GM18498 (cell line): Measurements from ENCODE around the gene XXYLT1.
"Not testable (repeated sequence)": the region's sequence is repeated elsewhere in the genome, so short reads cannot be mapped to it uniquely, and the experiment has no call there.

Source experiments
- ATAC-seq: cut with Tn5 transposase; IDR thresholded peaks from one replicate; pipeline ENCODE4 v1.9.1; 2021; ENCODE audit warnings: mild to moderate bottlenecking, moderate library complexity; ENCODE audit not compliant: unreplicated experiment

The XXYLT1 gene

DNA sequence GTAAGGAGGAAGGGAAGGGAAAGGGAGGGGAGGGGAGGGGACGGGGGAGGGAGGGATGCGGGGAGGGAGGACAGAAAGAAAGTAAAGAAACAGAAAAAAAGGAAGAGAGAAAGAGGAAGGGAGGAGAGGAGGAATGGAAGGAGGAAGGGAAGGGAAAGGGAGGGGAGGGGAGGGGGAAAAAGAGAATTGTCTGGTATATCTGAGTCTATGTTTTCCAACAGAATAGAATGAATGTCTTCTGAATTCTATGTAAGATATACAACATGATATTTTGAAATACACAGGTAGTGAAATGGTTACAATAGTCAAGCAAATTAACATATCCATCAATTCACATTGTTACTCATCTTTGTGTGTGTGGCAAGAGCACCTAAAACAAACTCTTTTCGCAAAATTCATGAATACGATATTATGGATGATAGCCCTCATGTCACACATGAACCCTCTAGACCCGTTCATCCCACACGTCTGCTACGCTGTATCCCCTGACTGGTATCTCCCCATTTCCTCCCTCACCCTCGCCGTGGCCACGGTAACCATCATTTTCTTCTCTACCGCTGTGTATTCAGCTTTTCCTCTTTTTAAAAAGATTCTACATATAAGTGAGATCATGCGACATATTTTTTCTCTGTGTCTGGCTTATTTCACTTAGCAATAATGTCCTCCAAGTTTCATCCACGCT lies 168.9 kb downstream of the XXYLT1 start:
- no peak for ATAC-seq

DNA sequence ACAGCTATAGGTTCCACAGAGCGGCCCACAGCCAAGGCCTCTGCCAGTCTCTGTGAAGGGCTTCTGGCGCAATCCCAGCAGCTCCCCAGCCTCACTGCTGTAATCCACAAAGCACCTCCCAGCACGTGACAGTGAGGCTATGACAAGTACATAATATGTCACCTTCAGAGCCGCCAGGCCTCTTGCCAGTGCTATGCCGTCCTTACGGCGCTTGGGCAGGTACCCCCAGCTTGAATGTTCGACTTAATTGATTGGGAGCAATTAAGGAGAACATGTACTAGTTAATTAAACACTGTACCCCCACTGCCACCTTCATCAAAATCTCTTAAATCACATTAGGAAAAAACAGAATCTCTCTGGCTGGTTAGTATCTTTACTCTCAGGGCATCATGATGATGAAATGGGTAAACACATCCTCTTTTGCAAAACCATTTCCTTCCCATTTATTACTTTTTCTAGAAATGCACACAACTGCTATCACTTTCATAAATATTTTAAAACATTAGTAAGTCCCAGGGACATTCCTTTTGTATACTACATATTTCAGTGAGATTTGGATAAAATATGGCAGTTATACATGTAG lies 169.9 kb downstream of the XXYLT1 start:
- ATAC-seq = peak; percentile 60

DNA sequence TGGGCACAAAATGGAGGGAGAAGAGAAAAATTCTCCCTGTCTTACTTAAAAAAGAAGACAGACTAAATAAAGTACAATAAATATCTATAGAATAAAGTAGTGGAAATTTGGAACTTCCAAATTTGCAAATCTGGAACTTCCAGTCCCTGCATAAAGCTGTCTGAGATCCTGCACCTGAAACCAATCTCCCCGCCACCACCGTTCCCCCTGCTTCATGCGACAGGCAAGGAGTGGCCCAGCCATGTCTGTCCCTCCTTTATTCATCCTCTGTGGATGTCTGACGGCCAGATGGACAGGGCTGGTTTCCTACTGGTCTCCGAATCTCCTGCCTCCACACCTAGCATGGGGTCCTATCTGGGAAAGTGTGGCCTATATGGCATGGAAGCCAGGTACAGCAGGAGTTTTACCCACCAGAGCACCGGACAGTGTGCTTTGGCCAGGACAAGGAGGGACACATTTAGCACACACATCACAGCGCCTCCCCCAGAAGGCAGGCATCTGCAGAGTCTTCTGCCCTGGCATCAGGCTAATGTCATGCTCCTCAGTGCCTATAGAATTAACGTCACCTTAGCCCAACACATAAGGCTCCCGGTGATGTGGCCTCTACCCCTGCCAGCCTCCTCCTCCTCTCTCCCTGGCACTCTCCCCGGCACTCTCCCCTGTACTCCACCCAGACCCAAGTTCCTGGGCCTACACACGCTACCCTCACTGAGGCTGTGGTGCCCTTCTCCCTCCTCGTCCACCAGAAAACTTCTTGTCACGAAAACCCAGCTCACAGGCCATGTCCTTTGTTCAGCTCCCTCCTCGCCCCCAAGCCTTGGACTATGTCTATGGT lies 170.8 kb downstream of the XXYLT1 start:
- no peak for ATAC-seq

DNA sequence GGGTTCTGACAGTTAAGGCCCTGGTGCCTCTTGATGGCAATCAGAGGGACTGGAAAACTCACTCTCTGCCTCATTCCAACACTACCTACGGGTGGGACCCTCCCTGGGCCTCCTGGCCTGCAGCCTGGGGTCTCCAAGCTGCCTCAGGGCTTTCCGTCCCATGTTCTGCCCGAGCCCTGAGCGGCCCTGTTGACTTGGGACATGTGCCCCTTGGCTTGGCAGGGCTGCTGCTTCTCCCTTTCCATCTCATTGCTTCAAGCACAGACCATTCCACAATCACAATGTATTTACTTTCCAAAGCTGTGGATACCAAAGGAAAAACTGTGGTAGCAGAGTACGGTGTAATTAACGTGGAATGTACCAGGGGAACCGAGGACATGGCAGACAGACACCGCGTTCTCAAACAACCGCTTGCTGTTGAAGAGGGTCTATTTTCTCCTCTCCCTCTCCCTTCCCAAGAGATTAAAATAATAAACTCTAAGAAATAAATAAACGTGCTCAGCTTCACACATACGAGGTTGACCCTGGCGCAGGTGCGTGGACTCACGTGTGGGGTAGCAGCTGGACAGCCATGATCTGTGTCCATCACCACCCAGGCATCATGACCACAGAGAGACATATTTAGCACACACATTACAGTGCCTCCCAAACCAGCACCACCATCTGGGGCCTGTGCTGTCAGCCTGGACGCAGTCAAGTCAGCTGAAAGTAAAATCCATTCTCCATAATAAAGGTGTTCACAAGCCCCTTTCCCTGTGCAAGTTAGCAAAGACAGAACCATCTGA lies 172.0 kb downstream of the XXYLT1 start:
- no peak for ATAC-seq

DNA sequence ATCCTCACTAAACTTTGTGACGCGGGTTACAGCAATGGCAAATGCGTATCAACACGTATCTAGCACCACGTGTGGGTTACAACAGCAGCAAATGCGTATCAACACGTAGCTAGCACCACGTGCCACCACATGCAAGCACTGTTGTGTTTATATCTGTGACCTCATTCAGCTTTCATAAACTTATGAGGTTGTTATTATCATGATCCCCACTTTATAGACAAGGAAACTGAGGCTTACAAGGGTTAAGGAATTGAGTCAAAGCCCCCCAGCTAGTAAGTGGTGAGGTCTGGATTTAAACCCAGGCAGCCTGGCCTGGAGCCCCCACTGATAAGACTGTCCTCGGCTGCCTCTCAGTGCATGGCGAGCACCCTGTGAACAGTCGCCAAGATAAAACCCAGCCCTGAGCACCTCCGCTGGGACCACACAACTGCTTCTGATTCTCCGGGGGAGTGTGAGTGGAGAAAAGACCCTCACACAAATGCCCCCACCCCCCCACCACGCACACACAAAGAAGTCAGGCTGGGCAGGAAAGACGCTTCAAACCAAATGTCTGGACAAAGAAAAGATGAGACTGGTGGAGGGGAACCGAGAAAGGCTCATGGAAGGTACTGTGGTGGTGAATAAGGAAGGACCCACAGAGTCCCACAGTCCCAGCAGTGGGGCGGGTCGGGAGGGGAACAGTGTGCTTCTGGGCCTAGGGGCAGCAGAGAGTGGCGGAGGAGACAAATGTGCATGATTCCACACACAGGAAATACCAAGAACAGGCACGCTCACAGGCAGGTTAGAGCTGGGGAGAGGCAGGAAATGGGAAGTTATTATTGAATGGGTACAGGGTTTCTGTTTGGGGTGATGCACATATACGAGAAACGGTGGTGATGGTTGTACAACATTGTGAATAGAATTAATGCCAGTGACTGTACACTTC lies 173.4 kb downstream of the XXYLT1 start:
- no peak for ATAC-seq

DNA sequence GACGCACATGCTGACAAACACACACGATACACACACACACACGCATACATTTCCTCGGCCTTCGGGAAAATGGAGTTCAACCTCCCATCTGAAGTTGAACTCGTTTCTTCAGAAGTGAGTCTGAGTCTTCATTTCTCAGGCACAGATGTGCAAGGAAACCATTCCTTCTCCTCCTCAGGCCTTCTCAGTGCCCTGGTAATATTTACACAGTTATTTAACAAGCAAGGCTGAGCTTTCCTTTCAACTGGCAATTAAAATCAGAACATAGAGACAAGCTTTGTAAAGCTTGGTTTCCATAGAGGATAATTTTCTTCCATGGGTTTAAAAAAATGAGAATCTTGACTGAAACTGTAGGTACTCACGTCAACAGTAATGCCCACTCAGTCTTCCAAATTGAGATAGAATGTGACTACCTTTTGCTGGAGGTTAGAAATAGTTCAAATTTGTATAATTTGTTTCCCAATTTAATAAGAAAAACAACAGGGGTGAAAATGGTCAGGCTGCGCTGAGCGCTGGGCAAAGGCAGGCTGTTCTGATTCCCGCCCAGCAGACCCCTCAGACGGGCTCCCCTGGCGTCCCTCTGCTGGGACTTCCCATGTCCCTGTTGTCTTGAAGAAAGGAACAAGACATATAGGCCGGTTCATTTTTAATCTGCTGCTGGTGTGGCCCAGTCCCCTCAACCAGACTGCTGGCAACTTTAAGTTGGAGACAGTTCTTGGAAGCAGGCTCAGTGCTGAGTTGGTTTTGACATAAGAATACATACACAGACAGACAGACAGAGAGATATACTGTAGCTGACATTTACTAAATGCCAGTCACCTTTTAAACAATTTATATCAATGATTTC lies 174.3 kb downstream of the XXYLT1 start:
- ATAC-seq = no peak

DNA sequence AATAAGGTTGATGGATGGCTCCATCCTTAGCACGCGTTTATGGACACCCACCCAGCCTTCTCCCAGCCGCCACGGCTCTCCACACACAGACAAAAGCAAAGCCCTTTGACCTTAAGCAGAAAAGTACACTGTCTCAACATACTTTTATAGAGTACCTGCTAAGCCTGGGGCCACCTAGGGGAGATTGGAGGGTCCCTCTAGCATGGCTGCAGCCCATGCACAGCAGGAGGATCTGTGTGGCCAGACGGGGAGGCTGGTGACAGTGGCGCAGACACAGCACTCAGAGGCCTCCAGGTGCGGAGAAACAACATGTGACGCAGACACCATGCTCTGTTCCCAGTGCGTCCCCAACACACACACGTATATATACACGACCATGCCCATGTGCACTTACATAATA lies 174.9 kb downstream of the XXYLT1 start:
- no peak for ATAC-seq

DNA sequence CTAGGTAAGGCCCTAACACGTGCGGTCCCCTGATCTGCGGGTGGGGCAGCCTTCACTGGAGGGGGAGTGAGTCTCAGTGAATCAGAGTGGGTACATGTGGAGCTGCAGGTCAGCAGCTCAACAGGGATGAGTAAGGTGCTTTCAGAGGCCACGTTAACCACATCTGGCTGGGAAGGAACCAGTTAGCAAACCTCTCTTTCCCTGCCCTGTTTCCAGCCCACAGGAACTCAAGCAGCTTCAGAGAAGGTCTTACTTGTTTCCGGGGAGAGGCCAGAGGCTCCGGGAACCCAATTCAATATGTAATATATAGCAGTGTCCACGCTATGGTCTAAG lies 175.3 kb downstream of the XXYLT1 start:
- no peak for ATAC-seq

DNA sequence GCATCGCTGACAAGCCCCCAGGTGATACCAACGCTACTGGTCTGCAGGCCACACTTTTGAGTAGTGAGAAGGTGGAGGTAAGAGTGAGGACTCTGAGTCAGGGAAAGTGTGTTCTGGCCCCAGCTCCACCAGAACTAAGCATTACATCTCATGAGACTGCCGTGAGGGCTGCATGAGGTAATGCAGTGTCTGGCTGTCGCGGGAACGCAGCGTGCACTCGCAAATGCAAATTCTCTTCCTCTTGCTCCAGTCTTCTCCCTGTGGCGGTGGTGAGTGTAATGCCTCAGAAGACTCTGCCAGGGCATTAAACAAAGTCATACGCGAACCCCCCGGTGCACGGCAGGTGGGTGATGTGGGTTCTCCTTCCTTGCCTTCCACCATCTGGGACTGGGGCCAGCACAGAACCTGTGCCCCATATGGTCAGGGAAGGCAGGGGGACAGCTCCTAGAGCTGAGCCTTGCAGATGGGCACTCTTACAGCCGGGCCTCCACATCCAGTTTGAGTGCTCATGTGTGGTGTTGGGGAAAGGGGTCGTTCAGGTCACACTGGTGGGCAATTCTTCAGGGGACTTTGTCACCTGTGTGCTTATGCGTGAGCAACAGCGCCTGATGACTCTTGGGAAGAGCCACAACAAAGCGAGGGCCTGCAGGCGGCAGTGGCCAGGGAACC lies 175.8 kb downstream of the XXYLT1 start:
- ATAC-seq = peak; percentile 68

DNA sequence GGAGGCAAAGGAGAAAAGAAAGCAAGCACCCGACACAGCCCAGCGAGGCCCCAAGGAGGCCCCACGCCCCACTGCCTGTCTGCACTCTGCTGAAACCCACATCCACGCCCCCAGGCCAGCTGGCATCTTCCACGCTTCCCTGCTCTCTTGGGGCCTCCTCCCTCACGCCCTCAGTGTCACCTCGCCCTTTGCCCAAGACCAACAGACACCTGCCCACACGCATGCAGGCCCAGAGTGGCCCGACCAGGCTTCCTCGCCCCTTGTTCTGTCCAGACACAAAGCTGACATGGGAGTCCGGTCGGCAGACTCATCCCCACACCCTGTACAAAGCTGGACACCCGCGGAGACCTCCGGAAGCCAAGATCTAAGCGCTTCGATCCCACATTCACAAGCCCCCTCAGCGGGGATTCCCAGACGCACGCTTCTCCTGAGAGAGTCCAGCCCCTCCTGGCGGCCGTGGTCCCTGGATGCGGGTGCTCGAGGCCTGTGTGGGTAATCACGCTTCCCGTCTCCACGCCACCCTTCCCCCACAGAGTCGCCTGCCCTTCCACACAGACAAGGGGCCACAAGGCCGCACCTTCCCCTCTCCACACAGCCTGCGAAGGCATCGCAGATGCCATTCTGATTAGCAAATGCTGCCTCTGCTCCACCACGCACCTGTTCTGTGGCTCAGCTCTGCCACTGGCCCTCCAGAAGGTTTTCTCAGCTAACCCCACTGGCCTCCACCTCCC lies 176.6 kb downstream of the XXYLT1 start:
- ATAC-seq = peak; percentile 88

DNA sequence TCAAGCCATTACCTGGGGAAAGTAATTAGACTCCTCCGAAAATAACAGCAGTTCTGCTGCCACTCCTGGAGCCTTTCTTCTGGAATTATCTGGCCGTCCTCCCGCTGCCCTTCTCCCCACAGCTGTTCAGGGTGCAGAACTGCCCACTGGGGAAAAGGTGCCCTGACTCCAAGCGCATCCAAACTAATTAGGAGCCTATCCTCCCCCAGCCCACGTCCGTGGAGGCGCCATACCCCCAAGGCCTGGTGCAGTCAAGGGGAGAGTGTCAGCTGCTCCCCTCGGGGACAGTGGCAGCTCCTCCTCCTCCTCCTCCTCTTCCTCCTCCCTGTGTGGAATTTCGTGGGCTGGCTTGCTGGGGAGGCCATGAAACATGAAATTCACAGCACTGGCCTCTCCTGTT lies 177.2 kb downstream of the XXYLT1 start:
- ATAC-seq = peak; percentile 21

DNA sequence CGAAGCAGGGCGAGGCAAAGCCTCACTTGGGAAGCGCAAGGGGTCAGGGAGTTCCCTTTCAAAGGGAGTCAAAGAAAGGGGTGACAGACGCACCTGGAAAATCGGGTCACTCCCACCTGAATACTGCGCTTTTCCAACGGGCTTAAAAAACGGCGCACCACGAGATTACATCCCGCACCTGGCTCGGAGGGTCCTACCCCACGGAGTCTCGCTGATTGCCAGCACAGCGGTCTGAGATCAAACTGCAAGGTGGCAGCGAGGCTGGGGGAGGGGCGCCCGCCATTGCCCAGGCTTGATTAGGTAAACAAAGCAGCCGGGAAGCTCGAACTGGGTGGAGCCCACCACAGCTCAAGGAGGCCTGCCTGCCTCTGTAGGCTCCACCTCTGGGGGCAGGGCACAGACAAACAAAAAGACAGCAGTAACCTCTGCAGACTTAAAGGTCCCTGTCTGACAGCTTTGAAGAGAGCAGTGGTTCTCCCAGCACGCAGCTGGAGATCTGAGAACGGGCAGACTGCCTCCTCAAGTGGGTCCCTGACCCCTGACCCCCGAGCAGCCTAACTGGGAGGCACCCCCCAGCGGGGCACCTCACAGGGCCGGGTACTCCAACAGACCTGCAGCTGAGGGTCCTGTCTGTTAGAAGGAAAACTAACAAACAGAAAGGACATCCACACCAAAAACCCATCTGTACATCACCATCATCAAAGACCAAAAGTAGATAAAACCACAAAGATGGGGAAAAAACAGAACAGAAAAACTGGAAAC lies 182.9 kb downstream of the XXYLT1 start:
- ATAC-seq = not testable (repeated sequence)

DNA sequence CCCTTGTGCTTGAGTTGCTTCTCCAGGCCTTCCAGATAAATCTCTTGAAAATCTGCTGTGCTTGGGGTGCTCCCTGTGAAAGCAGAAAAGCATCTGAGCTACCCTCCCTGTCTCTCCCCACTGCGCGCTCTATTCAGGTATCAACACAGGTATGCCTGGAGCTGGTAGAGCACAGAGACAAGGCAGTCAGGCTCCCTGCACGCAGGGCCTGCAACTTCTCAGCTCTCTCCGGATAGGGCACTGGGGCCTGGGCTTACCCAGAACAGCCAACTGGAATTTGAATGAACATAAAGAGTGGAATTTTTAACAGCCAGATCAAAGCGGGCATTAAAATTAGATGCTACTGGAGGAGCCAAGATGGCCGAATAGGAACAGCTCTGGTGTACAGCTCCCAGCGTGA lies 183.6 kb downstream of the XXYLT1 start:
- ATAC-seq = no peak

DNA sequence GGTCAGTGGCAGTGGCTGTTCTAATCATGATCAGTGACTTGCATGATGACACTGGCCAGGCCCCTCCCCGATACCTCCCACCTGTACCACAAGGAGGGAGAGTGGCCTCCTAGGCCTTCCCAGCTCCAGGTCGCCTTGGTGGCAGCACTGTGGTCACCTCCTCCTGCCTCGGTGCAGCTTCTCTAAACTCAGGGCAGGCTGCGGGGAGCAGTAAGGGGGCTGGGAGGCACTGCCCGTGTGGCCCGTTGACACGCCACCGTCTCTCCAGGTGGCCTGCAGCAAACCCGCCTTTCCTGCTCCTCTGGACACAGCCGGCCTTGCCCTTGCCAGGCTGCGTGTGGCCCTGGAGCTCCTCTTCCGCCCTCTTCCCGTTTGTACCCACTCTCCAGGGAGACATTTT lies 184.1 kb downstream of the XXYLT1 start:
- no peak for ATAC-seq

DNA sequence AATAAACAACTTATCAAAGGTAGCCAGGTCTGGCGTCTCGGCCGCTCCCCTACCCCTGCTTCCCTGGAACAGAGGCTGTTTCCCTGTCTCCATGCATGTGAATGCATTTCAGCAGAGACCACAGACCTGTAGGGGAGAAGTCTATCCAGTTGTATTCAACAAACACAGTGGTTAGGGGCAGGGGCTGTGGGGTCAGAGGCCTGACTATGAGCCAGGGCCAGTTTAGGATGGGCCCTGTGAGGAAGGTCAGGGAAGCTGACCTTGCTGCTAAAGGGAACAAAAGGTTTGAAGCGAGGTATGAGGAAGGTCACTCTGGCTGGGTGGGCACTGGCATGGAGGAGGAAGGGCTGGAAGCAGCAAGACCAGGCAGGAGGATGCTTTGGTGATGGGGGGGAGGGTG lies 184.6 kb downstream of the XXYLT1 start:
- no peak for ATAC-seq

DNA sequence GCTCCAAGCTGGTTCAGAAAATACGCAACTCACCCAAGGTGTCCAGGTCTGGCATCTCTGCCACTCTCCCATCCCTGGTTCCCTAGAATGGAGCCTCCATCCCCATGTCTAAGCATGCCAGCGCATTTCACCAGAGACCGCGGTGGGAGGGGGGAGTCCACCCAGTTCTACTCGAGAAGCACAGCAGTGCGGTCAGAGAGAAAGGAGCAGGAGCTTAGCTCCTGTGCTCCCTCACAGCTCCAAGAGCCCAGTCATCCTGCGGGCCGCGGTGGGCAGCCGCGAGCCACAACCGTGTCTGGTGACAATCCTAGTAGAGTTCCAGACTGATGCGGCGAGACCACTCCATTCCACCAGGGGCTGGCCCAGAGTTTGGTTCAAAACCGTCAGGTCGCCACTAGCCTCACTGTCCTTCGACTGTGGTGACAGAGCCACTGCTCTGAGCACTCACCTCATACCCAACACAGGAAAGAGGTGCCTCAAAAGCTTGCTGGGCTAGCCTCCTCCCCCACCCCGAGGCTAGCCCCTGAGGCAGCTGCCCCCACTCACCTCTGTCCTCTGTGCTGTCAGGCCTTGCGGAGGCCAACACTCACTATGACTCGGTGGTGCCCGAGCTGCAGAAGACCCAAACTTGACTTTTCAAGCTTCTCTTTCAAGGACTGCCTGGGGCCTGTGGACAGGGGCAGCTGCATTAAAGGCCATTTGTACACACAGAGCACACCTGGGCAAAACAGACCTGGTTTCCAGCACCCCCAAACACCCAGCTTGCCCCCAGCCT lies 185.4 kb downstream of the XXYLT1 start:
- no peak for ATAC-seq

DNA sequence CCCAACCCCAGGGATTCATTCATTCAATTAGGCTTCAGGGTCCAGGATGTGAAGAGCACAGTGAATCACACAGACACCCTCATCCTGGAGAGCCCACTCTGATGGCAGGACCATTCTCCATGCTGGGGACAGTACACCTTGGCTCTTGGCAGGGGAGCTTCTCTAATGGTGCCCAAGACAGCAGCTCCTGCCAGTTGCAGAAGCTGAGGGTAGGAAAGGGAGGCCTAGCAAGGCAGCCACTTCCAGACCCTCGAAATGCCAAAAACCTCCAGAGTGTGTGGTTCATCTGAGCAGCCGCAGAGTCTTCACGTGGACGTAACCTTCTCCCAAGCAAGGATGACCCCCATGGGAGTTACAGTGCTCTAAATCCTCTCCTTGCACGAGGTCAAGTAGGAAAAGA lies 186.2 kb downstream of the XXYLT1 start:
- ATAC-seq = no peak
